Breast epithelium (tissue), 4 donors: ENCODE results near the gene RAX. TPM values are rescaled to one million over a fixed set of nuclear protein-coding genes. Genes with fewer than 3 reads are reported as not detected.

Source experiments
- DNase-seq, 2 donors: peaks; one replicate each; pipeline ENCODE4 v3.0.0-alpha.2; 2019; ENCODE audit warnings: low spot score in 2 of 2
- H3K27ac ChIP-seq, 2 donors: fragments of 200-600 bp; sonication (generic) in 1 of 2; one replicate each; pipeline ENCODE4 v1.5.1; 2016 to 2019; ENCODE audit warnings: mild to moderate bottlenecking in 1 of 2
- H3K27me3 ChIP-seq, 2 donors: fragments of 200-600 bp; sonication (generic) in 1 of 2; one replicate each; pipeline versions ENCODE4 v1.5.1 to v1.6.0; 2017 to 2019; ENCODE audit warnings: control low read depth in 1 of 2, mild to moderate bottlenecking in 1 of 2
- H3K36me3 ChIP-seq: fragments of 200-600 bp; one replicate; pipeline ENCODE4 v1.5.1; 2019
- H3K4me1 ChIP-seq, 2 donors: fragments of 200-600 bp; sonication (generic); one replicate each; pipeline ENCODE4 v1.5.1; 2016 to 2019; ENCODE audit warnings: control low read depth in 1 of 2
- H3K4me3 ChIP-seq, 3 donors: fragments of 200-600 bp; sonication (generic); 1 replicate in 2 of 3; 2 replicates in 1 of 3; pipeline ENCODE4 v1.5.1; 2016 to 2019; ENCODE audit warnings: mild to moderate bottlenecking in 3 of 3, moderate library complexity in 2 of 3
- H3K9me3 ChIP-seq, 2 donors: fragments of 200-600 bp; sonication (generic) in 1 of 2; one replicate each; pipeline ENCODE4 v1.5.1; 2016 to 2019; ENCODE audit warnings: control low read depth in 1 of 2
- POLR2A ChIP-seq: fragments of 450-650 bp; IDR thresholded peaks from one replicate; pipeline ENCODE4 v1.6.1; 2016; ENCODE audit warnings: antibody characterized with exemption, mild to moderate bottlenecking, moderate library complexity
- POLR2AphosphoS5 ChIP-seq, 3 donors: sonication (generic); formaldehyde crosslinking; IDR thresholded peaks; one replicate each; pipeline ENCODE4 v1.6.1; 2017; ENCODE audit warnings: antibody characterized with exemption in 3 of 3
- intact Hi-C: fragments of 100-400 bp; cut with DNase I; formaldehyde crosslinking; loops from one replicate; pipeline ENCODE4 v1.15.1; 2023; ENCODE audit warnings: low total_unique reads
- total RNA-seq, 3 donors: library from RNA; depleted of rRNA; stranded (reverse); fragments of >200 nt; gene quantifications; one replicate each; pipeline ENCODE4 v1.1.0, GENCODE V29; 2016
- TF ChIP-seq, protein P1 (sequence below), 3 donors: fragments of 450-650 bp; IDR thresholded peaks; one replicate each; pipeline ENCODE4 v1.5.1; 2016 to 2017; ENCODE audit warnings: antibody characterized with exemption in 3 of 3, mild to moderate bottlenecking in 3 of 3, moderate library complexity in 3 of 3

The RAX gene
- total RNA-seq, 3 donors from 2014 or later, result not detected

DNA sequence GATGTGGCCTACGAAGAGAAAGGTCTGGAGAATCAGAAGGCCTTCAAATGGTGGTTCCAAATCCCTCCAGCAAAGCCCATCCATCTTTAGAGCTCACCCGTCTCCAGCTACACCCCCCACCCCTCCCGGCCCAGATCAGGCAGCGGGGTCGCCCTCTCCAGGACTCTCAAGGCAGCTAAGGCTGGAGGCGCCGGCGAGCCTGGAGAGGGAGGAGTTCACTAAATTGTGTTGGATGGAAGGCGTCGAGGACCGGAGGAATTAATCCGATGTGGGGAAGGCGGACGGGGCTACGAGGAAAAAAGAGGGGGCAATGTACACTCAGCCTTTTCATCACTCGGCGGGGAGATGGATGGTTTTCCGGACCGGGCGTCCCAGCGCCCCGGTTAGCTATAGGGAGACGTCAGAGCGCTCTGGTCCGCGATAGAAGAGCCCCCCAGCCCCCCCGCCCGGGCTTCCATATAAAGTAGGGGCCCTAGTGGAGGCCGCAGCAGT is 53.5 kb downstream of the RAX start, which contains the start of gene GRP:
Gene GRP (plus strand): TSS at position 487 of the 492 bp plus-strand sequence. CDS start 108 bp downstream, outside the sequence.
- H3K9me3 ChIP-seq, result no peaks in the 10 kb centered on the region
- no peak for TF ChIP-seq POLR2A
- TF ChIP-seq, protein P1, sequence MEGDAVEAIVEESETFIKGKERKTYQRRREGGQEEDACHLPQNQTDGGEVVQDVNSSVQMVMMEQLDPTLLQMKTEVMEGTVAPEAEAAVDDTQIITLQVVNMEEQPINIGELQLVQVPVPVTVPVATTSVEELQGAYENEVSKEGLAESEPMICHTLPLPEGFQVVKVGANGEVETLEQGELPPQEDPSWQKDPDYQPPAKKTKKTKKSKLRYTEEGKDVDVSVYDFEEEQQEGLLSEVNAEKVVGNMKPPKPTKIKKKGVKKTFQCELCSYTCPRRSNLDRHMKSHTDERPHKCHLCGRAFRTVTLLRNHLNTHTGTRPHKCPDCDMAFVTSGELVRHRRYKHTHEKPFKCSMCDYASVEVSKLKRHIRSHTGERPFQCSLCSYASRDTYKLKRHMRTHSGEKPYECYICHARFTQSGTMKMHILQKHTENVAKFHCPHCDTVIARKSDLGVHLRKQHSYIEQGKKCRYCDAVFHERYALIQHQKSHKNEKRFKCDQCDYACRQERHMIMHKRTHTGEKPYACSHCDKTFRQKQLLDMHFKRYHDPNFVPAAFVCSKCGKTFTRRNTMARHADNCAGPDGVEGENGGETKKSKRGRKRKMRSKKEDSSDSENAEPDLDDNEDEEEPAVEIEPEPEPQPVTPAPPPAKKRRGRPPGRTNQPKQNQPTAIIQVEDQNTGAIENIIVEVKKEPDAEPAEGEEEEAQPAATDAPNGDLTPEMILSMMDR (IDR thresholded peaks at IDR 0.05), result no peak
- TF ChIP-seq POLR2AphosphoS5 (IDR thresholded peaks at IDR 0.05), result no peak
- intact Hi-C loops, result no loop called here
- H3K27ac ChIP-seq, result peak within 1 kb of the TSS; percentile 12 to 33
- H3K36me3 ChIP-seq, result no peaks in the 10 kb centered on the region
- no peak for DNase-seq
- no peaks in the 10 kb centered on the region for H3K4me1 ChIP-seq
- H3K4me3 ChIP-seq, result peak within 1 kb of the TSS in 2 of 3 donors; percentile 54 to 66
- peaks cover 3 to 30% of the 10 kb centered on the region in 2 donors for H3K27me3 ChIP-seq

DNA sequence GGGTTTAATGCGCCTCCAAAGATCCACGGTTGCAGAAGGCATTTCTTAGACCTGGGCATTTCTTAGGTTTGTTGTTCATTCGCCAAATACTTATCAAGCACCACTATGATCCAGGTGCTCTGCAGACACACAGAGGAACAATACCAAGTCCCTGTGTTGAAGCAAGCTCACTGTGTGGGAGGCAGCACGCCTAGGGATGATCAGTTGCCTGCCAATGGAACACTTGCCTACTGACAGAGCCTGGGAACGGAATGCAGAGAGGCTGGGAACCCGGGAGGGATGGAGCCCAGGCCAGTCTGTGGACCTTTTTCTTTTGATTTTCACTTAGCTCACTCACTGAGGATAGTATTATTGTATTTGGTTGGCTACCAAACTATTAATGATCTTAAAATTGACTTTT is 55.2 kb downstream of the RAX start:
- H3K9me3 ChIP-seq, result no peaks in the 10 kb centered on the region
- intact Hi-C loops, result no loop called here
- DNase-seq, result no peak
- H3K27me3 ChIP-seq, result peaks cover 3 to 30% of the 10 kb centered on the region in 2 donors
- TF ChIP-seq, protein P1 (IDR thresholded peaks at IDR 0.05), result no peak
- TF ChIP-seq POLR2A (no peak), POLR2AphosphoS5 (IDR thresholded peaks at IDR 0.05) (no peak)
- H3K4me3 ChIP-seq, result no peak overlapping the region
- no peaks in the 10 kb centered on the region for H3K4me1 ChIP-seq
- H3K36me3 ChIP-seq, result no peaks in the 10 kb centered on the region
- H3K27ac ChIP-seq, result no peak overlapping the region

Other genes with a start within 250 kb of the RAX start
- 10 to 100 TPM; 11.5 to 44.1 (median 38.7) TPM for gene SEC11C, start 133.6 kb downstream of the RAX start, total RNA-seq
- 1 to 10 TPM in 2 of 3 donors, not detected in 1; 1.6 to 4.7 TPM for gene GRP, start 53.3 kb downstream of the RAX start, total RNA-seq
- gene CPLX4, start 45.2 kb upstream of the RAX start, total RNA-seq, result not detected
- gene LMAN1, start 85.8 kb upstream of the RAX start, total RNA-seq, result 100 to 1,000 TPM in 1 of 3 donors, 10 to 100 TPM in 2; 86.9 to 110 (median 95.7) TPM